Measurements from ENCODE around the gene TRAF3IP1.

The TRAF3IP1 gene

GRCh38 chr2:238407566-238407965, 87.2 kb downstream of the TRAF3IP1 start (continued):
- no peak for TF ChIP-seq POU6F1 (CRISPR knock-in tag; IDR thresholded peaks at IDR 0.05; ENCODE audit: borderline replicate concordance, low read depth)

GRCh38 chr2:238408615-238409340, 88.5 kb downstream of the TRAF3IP1 start:
- no peak for ATAC-seq
- no peak for TF ChIP-seq TCF4 (CRISPR knock-in tag; IDR thresholded peaks at IDR 0.05; ENCODE audit: borderline replicate concordance)
- TF ChIP-seq TOX (CRISPR knock-in tag; IDR thresholded peaks at IDR 0.05; ENCODE audit: borderline replicate concordance) = no peak
- TF ChIP-seq POU6F1 (CRISPR knock-in tag; IDR thresholded peaks at IDR 0.05; ENCODE audit: borderline replicate concordance, low read depth) = no peak
- no peak for TF ChIP-seq ISL1 (CRISPR knock-in tag; IDR thresholded peaks at IDR 0.05)
- no peak for TF ChIP-seq PPARA (CRISPR knock-in tag; IDR thresholded peaks at IDR 0.05; ENCODE audit: borderline replicate concordance)

- no peak for ATAC-seq
- TF ChIP-seq CSRNP3 (CRISPR knock-in tag; IDR thresholded peaks at IDR 0.05) (no peak), ZNF8 (CRISPR knock-in tag; IDR thresholded peaks at IDR 0.05) (no peak), BACH2 (CRISPR knock-in tag; IDR thresholded peaks at IDR 0.05; ENCODE audit: borderline replicate concordance) (no peak), CREB5 (CRISPR knock-in tag; IDR thresholded peaks at IDR 0.05; ENCODE audit: low read depth) (no peak), ESRRG (CRISPR knock-in tag; IDR thresholded peaks at IDR 0.05) (no peak), ZFP30 (CRISPR knock-in tag; IDR thresholded peaks at IDR 0.05) (no peak), ARNTL (CRISPR knock-in tag; IDR thresholded peaks at IDR 0.05; ENCODE audit: borderline replicate concordance, low read depth) (no peak), TSHZ2 (CRISPR knock-in tag; IDR thresholded peaks at IDR 0.05) (no peak)
Observed at GRCh38 chr2:238409341-238410199, 89.3 kb downstream of the TRAF3IP1 start.

- ATAC-seq = no peak
- TF ChIP-seq SNAI2 (CRISPR knock-in tag; IDR thresholded peaks at IDR 0.05) (no peak), ZNF8 (CRISPR knock-in tag; IDR thresholded peaks at IDR 0.05) (no peak), CREB5 (CRISPR knock-in tag; IDR thresholded peaks at IDR 0.05; ENCODE audit: low read depth) (no peak), TOX (CRISPR knock-in tag; IDR thresholded peaks at IDR 0.05; ENCODE audit: borderline replicate concordance) (no peak), ISL1 (CRISPR knock-in tag; IDR thresholded peaks at IDR 0.05) (no peak)
Observed at GRCh38 chr2:238412067-238412767, 91.9 kb downstream of the TRAF3IP1 start.
